GM12874 (cell line): ENCODE measurements around the gene ACSL4.

Experiments used
- CTCF ChIP-seq: IDR thresholded peaks from 2 replicates; pipeline ENCODE4 v1.5.1; 2011; ENCODE audit warnings: low read depth, mild to moderate bottlenecking, control low read depth, low read length, moderate library complexity; ENCODE audit not compliant: insufficient read depth

ACSL4 gene

GRCh38 chrX:109747681-109748080 is 14.6 kb upstream of the ACSL4 start:
- no peak for TF ChIP-seq CTCF

- TF ChIP-seq CTCF: no peak
Measured at GRCh38 chrX:109742722-109743121, 9.7 kb upstream of the ACSL4 start.

GRCh38 chrX:109740433-109740809 is 7.4 kb upstream of the ACSL4 start:
- TF ChIP-seq CTCF: no peak

GRCh38 chrX:109739625-109740432 is 6.8 kb upstream of the ACSL4 start:
- no peak for TF ChIP-seq CTCF

- TF ChIP-seq CTCF: no peak
Measured at GRCh38 chrX:109735202-109735744, 2.2 kb upstream of the ACSL4 start.

GRCh38 chrX:109733613-109734083 is 591 bp upstream of the ACSL4 start:
- no peak for TF ChIP-seq CTCF

GRCh38 chrX:109732017-109732801 is 848 bp downstream of the ACSL4 start:
- TF ChIP-seq CTCF: no peak
